A172 (cell line): ENCODE data around the gene EFCAB11. TPM values are rescaled to one million over a fixed set of nuclear protein-coding genes. Genes with fewer than 3 reads are reported as not detected.

Experiments used
- DNase-seq: peaks from one replicate; pipeline ENCODE4 v3.0.0-alpha.2; 2015; ENCODE audit warnings: low spot score
- total RNA-seq: library from RNA; depleted of rRNA; stranded (reverse); fragments of >200 nt; shearing (Covaris generic); gene quantifications from 2 replicates; pipeline ENCODE4 v1.2.3, GENCODE V29; 2014

The EFCAB11 gene
- total RNA-seq, 1 experiment from 2014 or later = 4.9 TPM

GRCh38 chr14:89866458-89866857, 88.1 kb downstream of the EFCAB11 start:
- DNase-seq = no peak

- DNase-seq = no peak
These were observed 89.4 kb downstream of the EFCAB11 start for GRCh38 chr14:89865153-89865552.

- DNase-seq = no peak
These were observed 91.7 kb downstream of the EFCAB11 start for GRCh38 chr14:89862856-89863255.

GRCh38 chr14:89861630-89862029, 92.9 kb downstream of the EFCAB11 start:
- DNase-seq = no peak

GRCh38 chr14:89858089-89858488, 96.4 kb downstream of the EFCAB11 start:
- DNase-seq = no peak

- DNase-seq = no peak
These were observed 97.6 kb downstream of the EFCAB11 start for GRCh38 chr14:89856871-89857345.

GRCh38 chr14:89855961-89856656, 98.4 kb downstream of the EFCAB11 start:
- peak; percentile 54 for DNase-seq

GRCh38 chr14:89853936-89854693, 100.4 kb downstream of the EFCAB11 start:
- DNase-seq = no peak

- no peak for DNase-seq
These were observed 103.4 kb downstream of the EFCAB11 start for GRCh38 chr14:89851106-89851505.

GRCh38 chr14:89849931-89850330, 104.6 kb downstream of the EFCAB11 start:
- DNase-seq = no peak

GRCh38 chr14:89848165-89848564, 106.4 kb downstream of the EFCAB11 start:
- DNase-seq = no peak

GRCh38 chr14:89845346-89845745, 109.2 kb downstream of the EFCAB11 start:
- no peak for DNase-seq

- DNase-seq = no peak
These were observed 110.0 kb downstream of the EFCAB11 start for GRCh38 chr14:89844508-89844907.

- no peak for DNase-seq
These were observed 111.7 kb downstream of the EFCAB11 start for GRCh38 chr14:89842837-89843236.

- no peak for DNase-seq
These were observed 112.7 kb downstream of the EFCAB11 start for GRCh38 chr14:89841851-89842250.

- DNase-seq = no peak
These were observed 117.6 kb downstream of the EFCAB11 start for GRCh38 chr14:89836830-89837469.

GRCh38 chr14:89833661-89834060, 120.9 kb downstream of the EFCAB11 start:
- no peak for DNase-seq

GRCh38 chr14:89833120-89833532, 121.4 kb downstream of the EFCAB11 start:
- DNase-seq = no peak

- no peak for DNase-seq
These were observed 125.9 kb downstream of the EFCAB11 start for GRCh38 chr14:89828471-89829165.

- DNase-seq = no peak
These were observed 127.3 kb downstream of the EFCAB11 start for GRCh38 chr14:89827265-89827664.

- DNase-seq = peak; percentile 1
These were observed 127.9 kb downstream of the EFCAB11 start for GRCh38 chr14:89826596-89826995.

- no peak for DNase-seq
These were observed 130.8 kb downstream of the EFCAB11 start for GRCh38 chr14:89823743-89824142.
